T-helper 2 cell treated with Interferon-gamma antibody and Interleukin-4, amounts not matched to agents 100 ng/mL and 5 ng/mL, for 36 hours (primary cell): ENCODE results near the gene TENM3. TPM values are rescaled to one million over a fixed set of nuclear protein-coding genes. Genes with fewer than 3 reads are reported as not detected.

Source experiments
- intact Hi-C: fragments of 100-400 bp; cut with micrococcal nuclease; formaldehyde crosslinking; loops from one replicate; pipeline ENCODE4 v1.15.1; 2023
- total RNA-seq: library from RNA; stranded (reverse); gene quantifications from 2 replicates; pipeline ENCODE4 v1.2.3, GENCODE V29; 2022

The TENM3 gene
- total RNA-seq, 1 donor from 2014 or later: not detected

DNA sequence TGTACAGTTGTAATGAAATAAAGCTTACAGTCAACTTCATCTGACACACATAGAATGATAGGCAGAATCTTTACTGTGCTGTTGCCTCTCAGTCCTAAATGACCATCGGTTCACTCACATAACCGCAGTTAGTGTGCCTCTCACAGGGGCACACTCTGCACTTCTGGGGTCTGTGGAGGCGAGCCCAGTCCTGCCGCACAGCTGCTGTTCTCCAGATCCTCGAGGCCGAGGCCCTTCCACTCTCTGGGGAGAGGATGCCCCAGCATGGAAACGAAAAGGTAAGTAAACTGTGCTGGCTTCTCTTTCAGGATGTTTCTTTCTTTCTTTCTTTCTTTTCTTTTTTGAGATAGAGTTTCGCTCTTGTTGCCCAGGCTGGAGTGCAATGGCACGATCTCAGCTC lies 586.0 kb downstream of the TENM3 start:
- intact Hi-C loops: no loop called here

DNA sequence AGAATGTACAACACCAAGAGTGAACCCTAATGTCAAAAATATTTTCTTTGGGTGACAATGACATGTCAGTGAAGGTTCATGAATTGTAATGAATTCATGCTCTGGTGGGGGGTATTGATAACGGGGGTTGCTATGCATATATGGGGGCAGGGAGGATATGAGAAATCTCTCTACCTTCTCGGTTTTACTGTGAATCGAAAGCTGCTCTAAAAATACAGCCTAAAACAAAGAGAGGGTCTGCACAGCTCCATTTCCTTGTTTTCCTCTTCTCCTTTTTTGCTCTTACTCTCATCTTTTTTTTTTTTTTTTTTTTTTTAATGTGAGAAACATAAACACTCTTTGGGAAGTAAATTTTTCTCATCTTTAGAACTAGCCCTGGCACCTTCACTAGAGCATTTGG lies 588.2 kb downstream of the TENM3 start:
- intact Hi-C loops: no loop called here

- intact Hi-C loops: no loop called here
Measured at GRCh38 chr4:182832352-182833120, 589.3 kb downstream of the TENM3 start.

- intact Hi-C loops: no loop called here
Measured at GRCh38 chr4:182835006-182835740, 592.0 kb downstream of the TENM3 start.

- intact Hi-C loops: no loop called here
Measured at GRCh38 chr4:182837831-182838230, 594.6 kb downstream of the TENM3 start.

GRCh38 chr4:182838535-182838934 lies 595.3 kb downstream of the TENM3 start:
- intact Hi-C loops: no loop called here

DNA sequence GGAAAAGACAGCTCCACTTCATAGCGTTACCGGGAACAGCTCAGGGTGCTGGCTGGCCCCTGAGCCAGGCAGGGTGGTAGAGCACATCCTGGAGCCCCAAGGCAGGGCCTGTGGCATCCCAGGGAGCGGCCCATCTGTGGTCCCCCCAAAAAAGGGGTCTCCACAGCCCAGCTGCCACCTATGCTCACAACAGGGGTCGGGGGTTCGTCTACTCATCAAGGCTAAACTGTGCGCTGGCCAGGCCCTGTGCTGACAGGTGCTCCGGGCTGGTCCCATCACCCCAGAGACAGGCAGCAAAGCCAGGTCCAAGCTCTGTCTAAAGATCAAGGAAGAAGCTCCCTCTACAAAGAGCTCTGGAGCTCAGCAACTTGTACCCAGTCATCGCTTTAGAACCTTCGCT lies 596.1 kb downstream of the TENM3 start:
- intact Hi-C loops: no loop called here

GRCh38 chr4:182840108-182840507 lies 596.9 kb downstream of the TENM3 start:
- intact Hi-C loops: no loop called here

DNA sequence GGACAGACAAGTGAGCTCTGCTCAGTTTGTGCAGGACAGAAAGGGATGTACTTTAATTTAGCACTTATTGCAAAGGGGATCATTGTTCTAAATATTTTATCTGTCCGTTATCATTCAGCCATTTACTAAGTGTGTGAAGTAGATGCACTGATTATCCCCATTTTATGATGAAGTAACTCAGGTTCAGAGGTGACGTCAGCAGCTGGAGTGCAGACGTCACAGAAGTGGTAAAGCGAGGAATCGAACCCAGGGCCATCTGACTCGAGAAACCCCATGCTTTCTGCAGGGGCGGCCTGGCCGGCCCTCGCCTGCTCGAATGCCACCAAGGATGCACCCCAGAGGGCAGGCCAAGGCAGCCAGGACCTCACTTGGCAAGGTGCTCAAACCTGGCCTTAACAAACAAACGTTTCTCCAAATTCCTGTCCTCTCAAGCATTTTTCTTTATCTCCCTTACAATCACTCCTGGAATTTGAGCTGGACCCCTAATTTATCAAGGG lies 599.0 kb downstream of the TENM3 start:
- intact Hi-C loops: no loop called here

DNA sequence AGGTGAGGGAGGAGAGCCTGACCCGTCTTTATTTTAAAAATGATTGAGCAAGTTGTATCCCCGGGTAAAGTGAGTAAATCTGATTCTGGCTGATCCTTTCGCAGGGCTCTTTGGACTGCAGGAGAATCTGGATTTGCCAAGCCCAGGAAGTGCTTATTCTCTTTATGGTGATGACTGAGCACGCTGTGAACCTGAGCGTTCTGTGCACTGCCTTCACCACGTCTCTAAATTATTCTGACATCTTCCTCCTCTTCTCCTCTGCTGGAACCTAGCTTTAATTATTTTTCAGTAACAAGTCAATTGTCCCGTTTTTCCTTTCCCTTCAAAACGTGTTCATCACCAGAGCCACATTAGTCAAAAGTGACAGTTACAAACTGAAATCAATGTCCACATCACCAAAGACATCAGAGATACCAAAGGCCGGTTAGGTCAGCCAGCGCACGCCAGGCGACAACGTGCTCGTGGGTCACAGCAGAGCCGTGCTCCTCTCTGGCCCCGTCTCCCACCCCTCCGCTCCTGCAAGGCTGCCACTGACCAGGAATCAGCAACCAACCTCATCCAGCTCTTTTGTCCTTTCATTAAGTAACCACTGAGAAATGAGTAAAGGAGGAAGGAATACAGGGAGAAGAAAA lies 599.7 kb downstream of the TENM3 start:
- intact Hi-C loops: no loop called here

DNA sequence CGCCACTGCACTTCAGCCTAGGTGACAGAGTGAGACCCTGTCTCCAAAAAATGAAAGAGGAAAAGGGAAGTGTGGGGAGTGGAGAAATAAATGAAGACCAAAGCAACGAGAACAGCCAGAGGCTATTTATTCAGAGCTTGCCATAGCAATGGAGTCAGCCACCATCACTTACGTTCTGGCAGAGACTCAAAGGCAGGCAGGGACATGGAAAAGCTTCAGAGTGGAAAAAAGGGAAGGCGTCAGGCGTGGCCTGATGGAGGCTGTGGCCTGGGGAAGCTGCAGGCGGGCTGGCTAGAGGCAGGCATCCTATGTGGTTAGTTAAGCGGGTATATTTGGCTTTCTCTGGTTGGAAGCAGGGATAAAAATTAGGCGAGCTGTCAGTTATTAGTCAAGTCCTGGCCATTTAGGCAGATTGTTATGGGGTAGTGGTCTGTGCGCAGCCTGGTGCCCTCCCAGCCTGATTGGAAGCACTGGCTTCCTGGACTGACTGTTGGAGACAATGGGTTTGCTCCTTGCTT lies 600.7 kb downstream of the TENM3 start:
- intact Hi-C loops: no loop called here

GRCh38 chr4:182845618-182846017 lies 602.4 kb downstream of the TENM3 start:
- intact Hi-C loops: no loop called here

DNA sequence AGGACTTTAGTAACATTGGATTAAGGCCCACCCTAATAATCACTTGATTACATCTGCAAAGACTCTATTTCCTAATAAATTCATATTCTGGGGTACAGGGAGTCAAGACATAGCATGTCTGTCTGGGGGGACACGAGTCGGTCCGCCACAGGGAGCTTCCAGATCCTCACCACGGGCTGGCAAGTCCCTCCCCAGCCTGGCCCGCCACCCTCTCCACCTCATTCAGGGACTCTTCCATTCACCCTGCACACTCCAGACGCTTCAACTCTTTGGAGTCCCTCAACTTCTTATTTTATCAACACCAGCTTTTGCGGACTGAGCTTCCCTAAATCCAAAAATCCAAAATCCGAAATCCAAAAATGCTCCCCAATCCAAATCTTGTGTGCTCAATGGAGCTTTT lies 602.8 kb downstream of the TENM3 start:
- intact Hi-C loops: no loop called here

GRCh38 chr4:182847576-182848450 lies 604.6 kb downstream of the TENM3 start:
- intact Hi-C loops: no loop called here

- intact Hi-C loops: no loop called here
Measured at GRCh38 chr4:182848685-182849084, 605.5 kb downstream of the TENM3 start.
